Breast epithelium (tissue), 4 donors: Measurements from ENCODE around the gene ZCCHC14. TPM values are rescaled to one million over a fixed set of nuclear protein-coding genes. Genes with fewer than 3 reads are reported as not detected.

Experiments used
- DNase-seq, 2 donors: peaks; one replicate each; pipeline ENCODE4 v3.0.0-alpha.2; 2019; ENCODE audit warnings: low spot score in 2 of 2
- H3K27ac ChIP-seq, 2 donors: fragments of 200-600 bp; sonication (generic) in 1 of 2; one replicate each; pipeline ENCODE4 v1.5.1; 2016 to 2019; ENCODE audit warnings: mild to moderate bottlenecking in 1 of 2
- H3K27me3 ChIP-seq, 2 donors: fragments of 200-600 bp; sonication (generic) in 1 of 2; one replicate each; pipeline versions ENCODE4 v1.5.1 to v1.6.0; 2017 to 2019; ENCODE audit warnings: control low read depth in 1 of 2, mild to moderate bottlenecking in 1 of 2
- H3K36me3 ChIP-seq: fragments of 200-600 bp; one replicate; pipeline ENCODE4 v1.5.1; 2019
- H3K4me1 ChIP-seq, 2 donors: fragments of 200-600 bp; sonication (generic); one replicate each; pipeline ENCODE4 v1.5.1; 2016 to 2019; ENCODE audit warnings: control low read depth in 1 of 2
- H3K4me3 ChIP-seq, 3 donors: fragments of 200-600 bp; sonication (generic); 1 replicate in 2 of 3; 2 replicates in 1 of 3; pipeline ENCODE4 v1.5.1; 2016 to 2019; ENCODE audit warnings: mild to moderate bottlenecking in 3 of 3, moderate library complexity in 2 of 3
- H3K9me3 ChIP-seq, 2 donors: fragments of 200-600 bp; sonication (generic) in 1 of 2; one replicate each; pipeline ENCODE4 v1.5.1; 2016 to 2019; ENCODE audit warnings: control low read depth in 1 of 2
- CTCF ChIP-seq, 3 donors: fragments of 450-650 bp; IDR thresholded peaks; one replicate each; pipeline ENCODE4 v1.5.1; 2016 to 2017; ENCODE audit warnings: antibody characterized with exemption in 3 of 3, mild to moderate bottlenecking in 3 of 3, moderate library complexity in 3 of 3
- POLR2A ChIP-seq: fragments of 450-650 bp; IDR thresholded peaks from one replicate; pipeline ENCODE4 v1.6.1; 2016; ENCODE audit warnings: antibody characterized with exemption, mild to moderate bottlenecking, moderate library complexity
- POLR2AphosphoS5 ChIP-seq, 3 donors: sonication (generic); formaldehyde crosslinking; IDR thresholded peaks; one replicate each; pipeline ENCODE4 v1.6.1; 2017; ENCODE audit warnings: antibody characterized with exemption in 3 of 3
- intact Hi-C: fragments of 100-400 bp; cut with DNase I; formaldehyde crosslinking; loops from one replicate; pipeline ENCODE4 v1.15.1; 2023; ENCODE audit warnings: low total_unique reads
- total RNA-seq, 3 donors: library from RNA; depleted of rRNA; stranded (reverse); fragments of >200 nt; gene quantifications; one replicate each; pipeline ENCODE4 v1.1.0, GENCODE V29; 2016

Gene ZCCHC14
- 10 to 100 TPM; 15.2 to 21.0 (median 18.7) TPM for total RNA-seq

GRCh38 chr16:87492721-87493607 lies at the start of gene ZCCHC14:
TSS of gene ZCCHC14 (minus strand) at chr16:87493024. CDS start at chr16:87492238, 786 bp downstream.
- H3K4me1 ChIP-seq, result peaks cover 3 to 4% of the 10 kb centered on the region in 2 donors
- no peaks in the 10 kb centered on the region for H3K36me3 ChIP-seq
- peak within 1 kb of the TSS; percentile 42 to 79 (median 53) for H3K4me3 ChIP-seq
- peak within 1 kb of the TSS; percentile 57 to 90 for H3K27ac ChIP-seq
- peak; percentile 99 for DNase-seq
- no peaks in the 10 kb centered on the region for H3K9me3 ChIP-seq
- TF ChIP-seq CTCF (IDR thresholded peaks at IDR 0.05), result no peak
- TF ChIP-seq POLR2AphosphoS5 (IDR thresholded peaks at IDR 0.05), result peak; percentile 19 to 53 (median 22)
- intact Hi-C loops, result no loop called here
- H3K27me3 ChIP-seq, result no peaks in the 10 kb centered on the region

- Histone ChIP-seq H3K36me3 (no peaks in the 10 kb centered on the region), H3K27ac (no peak overlapping the region), H3K9me3 (peaks cover 7 to 10% of the 10 kb centered on the region in 2 donors), H3K4me1 (no peaks in the 10 kb centered on the region), H3K4me3 (peak overlapping the region in 1 of 3 donors; percentile 12), H3K27me3 (peaks cover 0 to 20% of the 10 kb centered on the region in 2 donors)
- no peak for TF ChIP-seq POLR2A
- TF ChIP-seq CTCF (IDR thresholded peaks at IDR 0.05), result no peak
- TF ChIP-seq POLR2AphosphoS5 (IDR thresholded peaks at IDR 0.05), result no peak
- intact Hi-C loops, result no loop called here
- no peak for DNase-seq
Observed at GRCh38 chr16:87541872-87542234, 49.0 kb upstream of the ZCCHC14 start.

GRCh38 chr16:87541147-87541871 lies 48.5 kb upstream of the ZCCHC14 start:
- TF ChIP-seq POLR2A, result no peak
- no peak for TF ChIP-seq POLR2AphosphoS5 (IDR thresholded peaks at IDR 0.05)
- TF ChIP-seq CTCF (IDR thresholded peaks at IDR 0.05), result no peak
- intact Hi-C loops, result no loop called here

GRCh38 chr16:87540897-87541146 lies 48.0 kb upstream of the ZCCHC14 start:
- intact Hi-C loops, result loop anchor here (1.0 kb wide), 1 partner anchor 50 kb away; no protein-coding TSS in a partner anchor
- peaks cover 0 to 20% of the 10 kb centered on the region in 2 donors for H3K27me3 ChIP-seq
- no peaks in the 10 kb centered on the region for H3K4me1 ChIP-seq
- peaks cover under 1 to 1% of the 10 kb centered on the region in 2 donors for H3K9me3 ChIP-seq
- H3K36me3 ChIP-seq, result no peaks in the 10 kb centered on the region
- no peak overlapping the region for H3K4me3 ChIP-seq
- DNase-seq, result no peak
- H3K27ac ChIP-seq, result peak overlapping the region in 1 of 2 donors; percentile 52
- no peak for TF ChIP-seq POLR2AphosphoS5 (IDR thresholded peaks at IDR 0.05)
- TF ChIP-seq CTCF (IDR thresholded peaks at IDR 0.05), result no peak
- no peak for TF ChIP-seq POLR2A

More at GRCh38 chr16:87541147-87541871, 48.5 kb upstream of the ZCCHC14 start:
- Histone ChIP-seq H3K27me3 (peaks cover 0 to 20% of the 10 kb centered on the region in 2 donors), H3K4me1 (no peaks in the 10 kb centered on the region), H3K4me3 (peak overlapping the region in 2 of 3 donors; percentile 2 to 12), H3K9me3 (peaks cover 6% of the 10 kb centered on the region in 2 donors), H3K27ac (peak overlapping the region in 1 of 2 donors; percentile 52), H3K36me3 (no peaks in the 10 kb centered on the region)
- no peak for DNase-seq
